ENCODE measurements around the gene RICTOR. TPM values are rescaled to one million over a fixed set of nuclear protein-coding genes. Genes with fewer than 3 reads are reported as not detected.

RICTOR gene
- total and polyA plus RNA-seq, 2 donors (not counting 3 experiments of a cell fraction or from before 2014, with no cell fraction given), result 9.2 to 38.0 TPM

- TF ChIP-seq MYC (IDR thresholded peaks at IDR 0.05; ENCODE audit: low read depth, low read length) (no peak), JUN (IDR thresholded peaks at IDR 0.05; ENCODE audit: borderline replicate concordance, insufficient read depth, insufficient read length, low read depth) (no peak), CTCF (IDR thresholded peaks at IDR 0.05; ENCODE audit: extremely low read depth in 1 of 2, insufficient read depth in 1 of 2, low read depth in 1 of 2, low read length in 2 of 2) (no peak), GATA2 (IDR thresholded peaks at IDR 0.05; ENCODE audit: insufficient read depth, insufficient read length, low read depth, low read length) (no peak), POLR2AphosphoS5 (IDR thresholded peaks at IDR 0.05; ENCODE audit: insufficient read depth, low read depth, low read length) (no peak), EZH2 (IDR thresholded peaks at IDR 0.05; ENCODE audit: borderline replicate concordance, low read depth, low read length, severe bottlenecking) (no peak), POLR2A (IDR thresholded peaks at IDR 0.05; ENCODE audit: low read depth, low read length) (no peak), FOS (IDR thresholded peaks at IDR 0.05; ENCODE audit: borderline replicate concordance, insufficient read depth, low read length) (no peak), MAX (IDR thresholded peaks at IDR 0.05; ENCODE audit: insufficient read depth, insufficient read length) (no peak)
- POLR2A ChIA-PET, result no interaction called here
- H3K4me3 ChIP-seq (replicated peaks in 1 of 3; ENCODE audit: insufficient read depth in 1 of 3, low read depth in 1 of 3, low read length in 3 of 3), result no peak overlapping the region
- intact Hi-C loops (cut with micrococcal nuclease) (no loop called here), dilution Hi-C loops (cut with MboI; ENCODE audit: extremely low pct_ligation_motif_present, low sequenced_read_pairs) (no loop called here)
- no peaks in the 10 kb centered on the region for H3K4me1 ChIP-seq (ENCODE audit: control insufficient read depth, extremely low read depth, insufficient read depth, low read length)
- H3K27ac ChIP-seq (ENCODE audit: insufficient read depth, low read depth, low read length), result no peak overlapping the region
- no peaks in the 10 kb centered on the region for H3K27me3 ChIP-seq (ENCODE audit: control insufficient read depth in 2 of 2, insufficient read depth in 2 of 2, low read length in 2 of 2)
- H3K79me2 ChIP-seq (ENCODE audit: control insufficient read depth, insufficient read depth, low read length), result no peaks in the 10 kb centered on the region
- FAIRE-seq (no peak), DNase-seq (ENCODE audit: low read depth, low spot score) (no peak)
- CTCF ChIA-PET, result interaction anchor here (1.1 to 1.3 kb wide), 2 partner anchors 19 to 296 kb away, joined by 3 to 4 read pairs; no protein-coding TSS in a partner anchor
- no peak overlapping the region for H2AFZ ChIP-seq (ENCODE audit: low read depth, low read length)
- H3K36me3 ChIP-seq (ENCODE audit: control insufficient read depth in 2 of 2, extremely low read depth in 1 of 2, insufficient read depth in 2 of 2, low read length in 2 of 2), result peaks cover 2 to 11% of the 10 kb centered on the region in 2 experiments
- peaks cover 2% of the 10 kb centered on the region for H4K20me1 ChIP-seq (replicated peaks; ENCODE audit: control insufficient read depth, extremely low read depth, insufficient read depth, low read length)
- no TSS peak for BruUV-seq (replicated peaks)
- H3K4me2 ChIP-seq (ENCODE audit: insufficient read depth, low read length), result no peak overlapping the region
- H3K9me3 ChIP-seq (replicated peaks; ENCODE audit: control insufficient read depth, insufficient read depth, low read length), result no peaks in the 10 kb centered on the region
- H3K9me1 ChIP-seq (replicated peaks; ENCODE audit: control insufficient read depth, extremely low read depth, insufficient read depth, low read length), result no peaks in the 10 kb centered on the region
- no peak overlapping the region for H3K9ac ChIP-seq (replicated peaks; ENCODE audit: extremely low read depth, insufficient read depth, low read length)
These were observed 105.5 kb downstream of the RICTOR start for GRCh38 chr5:38968665-38969064.
